Medulla oblongata (tissue), 1 donor: Measurements from ENCODE around the gene BLVRA.
A peak's percentile ranks its signal among the peaks of the same experiment; 100 is the strongest.
"Not testable (repeated sequence)": the region's sequence is repeated elsewhere in the genome, so short reads cannot be mapped to it uniquely, and the experiment has no call there.

ENCODE experiments used
- DNase-seq: peaks from one replicate; pipeline ENCODE4 v3.0.0-alpha.2; 2015; ENCODE audit errors: extremely low spot score

BLVRA gene

GRCh38 chr7:43810195-43810941, 51.9 kb downstream of the BLVRA start:
- not testable (repeated sequence) for DNase-seq

- no peak for DNase-seq
Observed at GRCh38 chr7:43815373-43815772, 56.9 kb downstream of the BLVRA start.

GRCh38 chr7:43816046-43816797, 57.7 kb downstream of the BLVRA start:
- not testable (repeated sequence) for DNase-seq

GRCh38 chr7:43823425-43823824, 64.9 kb downstream of the BLVRA start:
- not testable (repeated sequence) for DNase-seq

GRCh38 chr7:43823941-43824340, 65.5 kb downstream of the BLVRA start:
- no peak for DNase-seq

- not testable (repeated sequence) for DNase-seq
Observed at GRCh38 chr7:43824513-43824912, 66.0 kb downstream of the BLVRA start.

- DNase-seq: no peak
Observed at GRCh38 chr7:43824963-43825362, 66.5 kb downstream of the BLVRA start.

- no peak for DNase-seq
Observed at GRCh38 chr7:43825391-43825808, 66.9 kb downstream of the BLVRA start.

- DNase-seq: not testable (repeated sequence)
Observed at GRCh38 chr7:43830917-43831316, 72.4 kb downstream of the BLVRA start.

GRCh38 chr7:43834463-43835251, 76.2 kb downstream of the BLVRA start:
- peak; percentile 13 for DNase-seq

GRCh38 chr7:43838201-43838658, 79.8 kb downstream of the BLVRA start:
- DNase-seq: no peak

- no peak for DNase-seq
Observed at GRCh38 chr7:43843296-43843695, 84.8 kb downstream of the BLVRA start.

GRCh38 chr7:43844257-43844656, 85.8 kb downstream of the BLVRA start:
- no peak for DNase-seq

- no peak for DNase-seq
Observed at GRCh38 chr7:43844662-43845061, 86.2 kb downstream of the BLVRA start.

GRCh38 chr7:43847496-43847895, 89.0 kb downstream of the BLVRA start:
- no peak for DNase-seq

- no peak for DNase-seq
Observed at GRCh38 chr7:43849047-43849446, 90.6 kb downstream of the BLVRA start.

- DNase-seq: no peak
Observed at GRCh38 chr7:43850348-43851116, 92.1 kb downstream of the BLVRA start.

GRCh38 chr7:43851805-43852204, 93.3 kb downstream of the BLVRA start:
- DNase-seq: no peak

GRCh38 chr7:43855176-43855575, 96.7 kb downstream of the BLVRA start:
- no peak for DNase-seq

GRCh38 chr7:43856316-43856715, 97.8 kb downstream of the BLVRA start:
- DNase-seq: no peak
